HepG2 (cell line): ENCODE data around the gene RMDN2. TPM values are rescaled to one million over a fixed set of nuclear protein-coding genes. Genes with fewer than 3 reads are reported as not detected.
"Not testable (repeated sequence)": the region's sequence is repeated elsewhere in the genome, so short reads cannot be mapped to it uniquely, and the experiment has no call there.

Experiments
- ATAC-seq: fragments of 200-7000 bp; cut with Tn5 transposase; 3 replicates; pipeline ENCODE4 v1.9.1; 2020; ENCODE audit warnings: mild to moderate bottlenecking, moderate library complexity
- BruUV-seq: library from RNA; stranded (reverse); fragments of 400-500 nt; replicated peaks from 2 replicates; lab custom pipeline; 2021; lab: Mats Ljungman, UMichigan
- CTCF ChIA-PET: fragments of 300-600 bp; formaldehyde crosslinking; extraction: SDS; loops from one replicate; lab custom pipeline; 2021; ENCODE audit warnings: low total read pairs, inconsistent platforms, low intra/inter-chr PET ratio; lab: Yijun Ruan, JAX
- POLR2A ChIA-PET: fragments of 350-600 bp; sonication (Branson Sonifier 250); formaldehyde crosslinking; loops from one replicate; lab custom pipeline; 2020; ENCODE audit warnings: antibody characterized with exemption, inconsistent platforms; lab: Yijun Ruan, JAX
- DNase-seq: peaks from one replicate; pipeline ENCODE4 v3.0.0-alpha.2; 2015; ENCODE audit warnings: low spot score
- FAIRE-seq: peaks from 3 replicates; lab custom pipeline; 2011; peaks lifted over from hg19 to GRCh38; lab: Jason Lieb, UNC
- H2AFZ ChIP-seq: one replicate; pipeline ENCODE4 v1.6.1; 2011; ENCODE audit warnings: low read length, inconsistent platforms
- H3K27ac ChIP-seq: fragments of 300-600 bp; 3 replicates; pipeline ENCODE4 v1.8.0; 2011; ENCODE audit warnings: mixed run types, mild to moderate bottlenecking, mixed read lengths, low read length, inconsistent platforms; ENCODE audit not compliant: insufficient read depth; ENCODE audit errors: extremely low read length
- H3K27me3 ChIP-seq, 2 experiments: fragments of 200-600 bp in 1 of 2; 2 replicates in 1 of 2; 3 replicates in 1 of 2; pipeline versions ENCODE4 v1.6.0 to v1.8.0; 2011; ENCODE audit warnings: low read length in 2 of 2, mild to moderate bottlenecking in 2 of 2, moderate library complexity in 2 of 2, inconsistent platforms in 1 of 2; ENCODE audit not compliant: insufficient read depth in 2 of 2, control insufficient read depth in 1 of 2
- H3K36me3 ChIP-seq, 2 experiments: fragments of 200-600 bp in 1 of 2; replicated peaks in 1 of 2; 2 replicates in 1 of 2; 3 replicates in 1 of 2; pipeline versions ENCODE4 v1.5.1 to v1.8.0; 2011; ENCODE audit warnings: low read length in 2 of 2, inconsistent platforms in 1 of 2; ENCODE audit not compliant: insufficient read depth in 2 of 2, control insufficient read depth in 1 of 2
- H3K4me1 ChIP-seq: 2 replicates; pipeline ENCODE4 v1.5.1; 2012; ENCODE audit warnings: low read length, inconsistent platforms; ENCODE audit not compliant: insufficient read depth
- H3K4me2 ChIP-seq: 2 replicates; pipeline ENCODE4 v1.6.0; 2011; ENCODE audit warnings: low read depth, low read length, inconsistent platforms
- H3K4me3 ChIP-seq, 3 experiments: fragments of 200-600 bp in 1 of 3; sonication (generic), shearing (Covaris generic) in 1 of 3; replicated peaks in 1 of 3; 2 replicates each; pipeline ENCODE4 v1.5.1; 2011 to 2016; ENCODE audit warnings: low read length in 3 of 3, inconsistent platforms in 2 of 3, low read depth in 2 of 3, mild to moderate bottlenecking in 2 of 3, control low read depth in 1 of 3, mixed read lengths in 1 of 3; ENCODE audit not compliant: insufficient read depth in 1 of 3
- H3K79me2 ChIP-seq: one replicate; pipeline ENCODE4 v1.6.1; 2011; ENCODE audit warnings: low read length, inconsistent platforms; ENCODE audit not compliant: insufficient read depth
- H3K9ac ChIP-seq: 2 replicates; pipeline ENCODE4 v1.6.0; 2011; ENCODE audit warnings: mild to moderate bottlenecking, low read depth, low read length, inconsistent platforms; ENCODE audit not compliant: insufficient read depth
- H3K9me3 ChIP-seq: 2 replicates; pipeline ENCODE4 v1.5.1; 2012; ENCODE audit warnings: mild to moderate bottlenecking, low read length
- H4K20me1 ChIP-seq: 2 replicates; pipeline ENCODE4 v1.6.0; 2011; ENCODE audit warnings: inconsistent platforms, mild to moderate bottlenecking, low read length, moderate library complexity; ENCODE audit not compliant: insufficient read depth
- KMT2B ChIP-seq: IDR thresholded peaks from 2 replicates; pipeline ENCODE4 v1.6.1; 2016; ENCODE audit warnings: missing genetic modification reagents, missing compliant biosample characterization
- MTA1 ChIP-seq: sonication (generic); formaldehyde crosslinking; IDR thresholded peaks from 2 replicates; pipeline ENCODE4 v1.4.0; 2020; ENCODE audit warnings: missing genetic modification reagents, mild to moderate bottlenecking, borderline replicate concordance
- RXRA ChIP-seq: sonication (generic); formaldehyde crosslinking; IDR thresholded peaks from 2 replicates; pipeline ENCODE4 v1.5.1; 2020; ENCODE audit warnings: missing genetic modification reagents
- SALL2 ChIP-seq: sonication (generic); formaldehyde crosslinking; IDR thresholded peaks from 2 replicates; pipeline ENCODE4 v1.8.1; 2023; ENCODE audit warnings: mild to moderate bottlenecking, missing genetic modification reagents, inconsistent platforms
- SP1 ChIP-seq, 2 experiments: fragments of 450-650 bp in 1 of 2; sonication (generic) in 1 of 2; formaldehyde crosslinking in 1 of 2; IDR thresholded peaks; 2 replicates each; pipeline versions ENCODE4 v1.4.0 to v1.6.1; 2016 to 2020; ENCODE audit warnings: missing genetic modification reagents in 1 of 2
- SRY ChIP-seq: sonication (generic); formaldehyde crosslinking; IDR thresholded peaks from 2 replicates; pipeline ENCODE4 v1.8.0; 2022; ENCODE audit warnings: mild to moderate bottlenecking, missing genetic modification reagents
- TEAD3 ChIP-seq: optimal IDR thresholded peaks from 2 replicates; pipeline ENCODE3; 2016; ENCODE audit warnings: borderline replicate concordance
- WGBS: methylation state at CpG from one replicate; pipeline ENCODE4 v1.1.6; 2017; ENCODE audit warnings: low lambda C conversion rate; 5-methylcytosine and 5-hydroxymethylcytosine counted together
- in situ Hi-C: cut with HindIII; loops from 2 replicates; pipeline ENCODE4 v1.10.0; 2017; ENCODE audit warnings: low pct_unique_long_range_greater_than_20kb; ENCODE audit not compliant: extremely low pct_ligation_motif_present
- intact Hi-C: fragments of 100-400 bp; cut with micrococcal nuclease; formaldehyde crosslinking; loops from one replicate; pipeline ENCODE4 v1.10.0; 2022; ENCODE audit not compliant: unreplicated experiment
- polyA plus RNA-seq, 8 experiments: library from polyadenylated mRNA; depleted of rRNA in 3 of 8; stranded (reverse) in 7 of 8; unstranded in 1 of 8; fragments of >200 nt; fragmentation: Illumina TruSeq in 4 of 8; extraction: Trizol in 4 of 8; gene quantifications; 2 replicates each; pipeline versions ENCODE4 v1.2.1 to v1.2.3, GENCODE V29; 2011 to 2016; ENCODE audit warnings: low read depth in 4 of 8, missing spikeins in 1 of 8, mixed read lengths in 1 of 8; ENCODE audit not compliant: insufficient read depth in 1 of 8
- total RNA-seq, 5 experiments: library from RNA; depleted of rRNA; stranded (reverse); fragments of >200 nt; fragmentation: Illumina TruSeq; extraction: Trizol; gene quantifications; 2 replicates each; pipeline ENCODE4 v1.2.3, GENCODE V29; 2016; ENCODE audit warnings: low read depth in 1 of 5
- TF ChIP-seq, protein P1 (sequence below): sonication (generic); formaldehyde crosslinking; IDR thresholded peaks from 2 replicates; pipeline ENCODE4 v1.8.0; 2022; ENCODE audit warnings: mild to moderate bottlenecking, missing genetic modification reagents
- TF ChIP-seq, protein P2 (sequence below): sonication (generic); formaldehyde crosslinking; IDR thresholded peaks from 2 replicates; pipeline ENCODE4 v1.9.0; 2022; ENCODE audit warnings: missing genetic modification reagents, mild to moderate bottlenecking, borderline replicate concordance
- TF ChIP-seq, protein P3 (sequence below): sonication (generic); formaldehyde crosslinking; IDR thresholded peaks from 2 replicates; pipeline ENCODE4 v1.4.0; 2020; ENCODE audit warnings: missing genetic modification reagents, mild to moderate bottlenecking, borderline replicate concordance
- TF ChIP-seq, protein P4 (sequence below): sonication (generic); formaldehyde crosslinking; IDR thresholded peaks from 2 replicates; pipeline ENCODE4 v1.4.0; 2020; ENCODE audit warnings: missing genetic modification reagents, low read depth, mild to moderate bottlenecking, borderline replicate concordance
- TF ChIP-seq, protein P5 (sequence below): sonication (generic); formaldehyde crosslinking; IDR thresholded peaks from 2 replicates; pipeline ENCODE4 v1.5.0; 2020; ENCODE audit warnings: mild to moderate bottlenecking, missing genetic modification reagents, moderate library complexity

The RMDN2 gene
- total and polyA plus RNA-seq, 2 of the 13 experiments (the other 11 are each of a cell fraction or from before 2014, with no cell fraction given): 2.3 to 8.9 TPM

DNA sequence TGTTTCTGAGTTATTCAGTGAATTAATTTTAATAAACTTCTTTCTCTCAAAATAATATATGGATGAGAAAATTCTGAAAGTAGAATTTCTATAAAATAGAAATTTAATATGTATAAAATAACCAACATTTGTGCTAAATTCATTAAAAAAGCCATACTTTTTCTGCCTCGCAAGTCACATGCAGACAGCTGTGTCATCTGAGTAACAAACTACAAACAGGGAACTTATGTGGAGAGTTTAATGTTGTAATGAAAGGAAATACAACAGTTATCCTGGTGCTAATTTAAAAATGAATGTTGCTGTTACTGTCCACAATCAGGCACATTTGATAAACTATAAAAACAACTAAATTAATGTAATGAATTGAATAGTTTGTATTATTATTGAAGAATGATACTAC lies 22.2 kb downstream of the RMDN2 start (continued):
- TF ChIP-seq, protein P1, sequence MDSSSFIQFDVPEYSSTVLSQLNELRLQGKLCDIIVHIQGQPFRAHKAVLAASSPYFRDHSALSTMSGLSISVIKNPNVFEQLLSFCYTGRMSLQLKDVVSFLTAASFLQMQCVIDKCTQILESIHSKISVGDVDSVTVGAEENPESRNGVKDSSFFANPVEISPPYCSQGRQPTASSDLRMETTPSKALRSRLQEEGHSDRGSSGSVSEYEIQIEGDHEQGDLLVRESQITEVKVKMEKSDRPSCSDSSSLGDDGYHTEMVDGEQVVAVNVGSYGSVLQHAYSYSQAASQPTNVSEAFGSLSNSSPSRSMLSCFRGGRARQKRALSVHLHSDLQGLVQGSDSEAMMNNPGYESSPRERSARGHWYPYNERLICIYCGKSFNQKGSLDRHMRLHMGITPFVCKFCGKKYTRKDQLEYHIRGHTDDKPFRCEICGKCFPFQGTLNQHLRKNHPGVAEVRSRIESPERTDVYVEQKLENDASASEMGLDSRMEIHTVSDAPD (CRISPR knock-in tag): no peak
- TF ChIP-seq SP1 (IDR thresholded peaks at IDR 0.05): no peak
- no peak for TF ChIP-seq SP1 (CRISPR knock-in tag; IDR thresholded peaks at IDR 0.05)
- TF ChIP-seq, protein P2, sequence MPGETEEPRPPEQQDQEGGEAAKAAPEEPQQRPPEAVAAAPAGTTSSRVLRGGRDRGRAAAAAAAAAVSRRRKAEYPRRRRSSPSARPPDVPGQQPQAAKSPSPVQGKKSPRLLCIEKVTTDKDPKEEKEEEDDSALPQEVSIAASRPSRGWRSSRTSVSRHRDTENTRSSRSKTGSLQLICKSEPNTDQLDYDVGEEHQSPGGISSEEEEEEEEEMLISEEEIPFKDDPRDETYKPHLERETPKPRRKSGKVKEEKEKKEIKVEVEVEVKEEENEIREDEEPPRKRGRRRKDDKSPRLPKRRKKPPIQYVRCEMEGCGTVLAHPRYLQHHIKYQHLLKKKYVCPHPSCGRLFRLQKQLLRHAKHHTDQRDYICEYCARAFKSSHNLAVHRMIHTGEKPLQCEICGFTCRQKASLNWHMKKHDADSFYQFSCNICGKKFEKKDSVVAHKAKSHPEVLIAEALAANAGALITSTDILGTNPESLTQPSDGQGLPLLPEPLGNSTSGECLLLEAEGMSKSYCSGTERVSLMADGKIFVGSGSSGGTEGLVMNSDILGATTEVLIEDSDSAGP: no peak

DNA sequence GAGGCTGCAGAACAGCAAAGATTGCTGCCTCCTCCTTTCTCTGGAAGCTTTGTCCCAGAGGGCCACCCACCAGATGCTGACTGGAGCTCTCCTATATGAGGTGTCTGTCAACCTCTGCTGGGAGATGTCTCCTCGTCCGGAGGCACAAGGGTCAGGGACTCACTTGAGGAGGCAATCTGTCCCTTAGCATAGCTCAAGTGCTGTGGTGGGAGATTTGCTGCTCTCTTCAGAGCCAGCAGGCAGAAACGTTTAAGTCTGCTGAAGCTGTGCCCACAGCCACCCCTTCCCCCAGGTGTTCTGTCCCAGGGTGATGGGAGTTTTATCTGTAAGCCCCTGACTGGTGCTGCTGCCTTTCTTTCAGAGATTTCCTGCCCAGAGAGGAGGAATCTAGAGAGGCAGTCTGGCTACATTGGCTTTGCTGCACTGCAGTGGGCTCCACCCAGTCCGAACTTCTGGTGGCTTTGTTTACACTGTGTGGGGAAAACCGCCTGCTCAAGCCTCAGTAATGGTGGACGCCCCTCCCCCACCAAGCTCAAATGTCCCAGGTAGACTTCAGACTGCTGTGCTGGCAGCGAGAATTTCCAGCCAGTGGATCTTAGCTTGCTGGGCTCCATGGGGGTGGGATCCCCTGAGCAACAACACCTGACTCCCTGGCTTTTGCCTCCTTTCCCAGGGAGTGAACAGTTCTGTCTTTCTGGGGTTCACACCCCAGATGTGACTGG lies 37.1 kb downstream of the RMDN2 start:
- H3K27me3 ChIP-seq, in situ Hi-C loops, H4K20me1 ChIP-seq, H3K9me3 ChIP-seq, CTCF ChIA-PET, H3K79me2 ChIP-seq, H3K36me3 ChIP-seq, BruUV-seq: not testable (repeated sequence)
- intact Hi-C loops: loop anchor here (1.0 to 2.0 kb wide), 2 partner anchors 39 to 43 kb away; no protein-coding TSS in a partner anchor
- H3K4me2 ChIP-seq: peak overlapping the region; percentile 96
- peak; percentile 99 for ATAC-seq
- H3K9ac ChIP-seq: peak overlapping the region; percentile 56
- WGBS: 0% methylated on average over 7 of the region's 7 CpGs
- FAIRE-seq: peak; percentile 84
- peak overlapping the region; percentile 99 for H2AFZ ChIP-seq
- peak; percentile 88 for DNase-seq
- peaks cover 21% of the 10 kb centered on the region for H3K4me1 ChIP-seq
- peak overlapping the region; percentile 38 to 62 (median 40); a peak in 5 of 6 replicates for H3K4me3 ChIP-seq
- POLR2A ChIA-PET: interaction anchor here (0.6 to 2.2 kb wide), 8 partner anchors 12 to 58 kb away, joined by 3 to 23 read pairs (median 4); partner anchors contain the start of gene RMDN2
- H3K27ac ChIP-seq: peak overlapping the region; percentile 67
- TF ChIP-seq SRY (CRISPR knock-in tag) (peak; percentile 55; the same call in 1 of the 2 replicates), TEAD3 (peak; percentile 38), RXRA (CRISPR knock-in tag) (peak; percentile 71), SALL2 (CRISPR knock-in tag) (0 out of 2 replicates have a peak, but pooled peaks have one; percentile 34), KMT2B (CRISPR knock-in tag) (peak; percentile 54; the same call in 1 of the 2 replicates), MTA1 (CRISPR knock-in tag) (0 out of 2 replicates have a peak, but pooled peaks have one; percentile 48)
- TF ChIP-seq, protein P3, sequence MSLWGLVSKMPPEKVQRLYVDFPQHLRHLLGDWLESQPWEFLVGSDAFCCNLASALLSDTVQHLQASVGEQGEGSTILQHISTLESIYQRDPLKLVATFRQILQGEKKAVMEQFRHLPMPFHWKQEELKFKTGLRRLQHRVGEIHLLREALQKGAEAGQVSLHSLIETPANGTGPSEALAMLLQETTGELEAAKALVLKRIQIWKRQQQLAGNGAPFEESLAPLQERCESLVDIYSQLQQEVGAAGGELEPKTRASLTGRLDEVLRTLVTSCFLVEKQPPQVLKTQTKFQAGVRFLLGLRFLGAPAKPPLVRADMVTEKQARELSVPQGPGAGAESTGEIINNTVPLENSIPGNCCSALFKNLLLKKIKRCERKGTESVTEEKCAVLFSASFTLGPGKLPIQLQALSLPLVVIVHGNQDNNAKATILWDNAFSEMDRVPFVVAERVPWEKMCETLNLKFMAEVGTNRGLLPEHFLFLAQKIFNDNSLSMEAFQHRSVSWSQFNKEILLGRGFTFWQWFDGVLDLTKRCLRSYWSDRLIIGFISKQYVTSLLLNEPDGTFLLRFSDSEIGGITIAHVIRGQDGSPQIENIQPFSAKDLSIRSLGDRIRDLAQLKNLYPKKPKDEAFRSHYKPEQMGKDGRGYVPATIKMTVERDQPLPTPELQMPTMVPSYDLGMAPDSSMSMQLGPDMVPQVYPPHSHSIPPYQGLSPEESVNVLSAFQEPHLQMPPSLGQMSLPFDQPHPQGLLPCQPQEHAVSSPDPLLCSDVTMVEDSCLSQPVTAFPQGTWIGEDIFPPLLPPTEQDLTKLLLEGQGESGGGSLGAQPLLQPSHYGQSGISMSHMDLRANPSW: peak; percentile 79; the same call in 1 of the 2 replicates
- TF ChIP-seq, protein P4, sequence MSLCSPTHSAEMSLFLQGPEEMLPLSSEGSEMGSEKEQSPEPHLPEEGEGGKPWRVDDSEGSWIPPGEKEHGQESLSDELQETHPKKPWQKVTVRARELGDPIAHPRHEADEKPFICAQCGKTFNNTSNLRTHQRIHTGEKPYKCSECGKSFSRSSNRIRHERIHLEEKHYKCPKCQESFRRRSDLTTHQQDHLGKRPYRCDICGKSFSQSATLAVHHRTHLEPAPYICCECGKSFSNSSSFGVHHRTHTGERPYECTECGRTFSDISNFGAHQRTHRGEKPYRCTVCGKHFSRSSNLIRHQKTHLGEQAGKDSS (CRISPR knock-in tag): 0 out of 2 replicates have a peak, but pooled peaks have one; percentile 12
- TF ChIP-seq, protein P5, sequence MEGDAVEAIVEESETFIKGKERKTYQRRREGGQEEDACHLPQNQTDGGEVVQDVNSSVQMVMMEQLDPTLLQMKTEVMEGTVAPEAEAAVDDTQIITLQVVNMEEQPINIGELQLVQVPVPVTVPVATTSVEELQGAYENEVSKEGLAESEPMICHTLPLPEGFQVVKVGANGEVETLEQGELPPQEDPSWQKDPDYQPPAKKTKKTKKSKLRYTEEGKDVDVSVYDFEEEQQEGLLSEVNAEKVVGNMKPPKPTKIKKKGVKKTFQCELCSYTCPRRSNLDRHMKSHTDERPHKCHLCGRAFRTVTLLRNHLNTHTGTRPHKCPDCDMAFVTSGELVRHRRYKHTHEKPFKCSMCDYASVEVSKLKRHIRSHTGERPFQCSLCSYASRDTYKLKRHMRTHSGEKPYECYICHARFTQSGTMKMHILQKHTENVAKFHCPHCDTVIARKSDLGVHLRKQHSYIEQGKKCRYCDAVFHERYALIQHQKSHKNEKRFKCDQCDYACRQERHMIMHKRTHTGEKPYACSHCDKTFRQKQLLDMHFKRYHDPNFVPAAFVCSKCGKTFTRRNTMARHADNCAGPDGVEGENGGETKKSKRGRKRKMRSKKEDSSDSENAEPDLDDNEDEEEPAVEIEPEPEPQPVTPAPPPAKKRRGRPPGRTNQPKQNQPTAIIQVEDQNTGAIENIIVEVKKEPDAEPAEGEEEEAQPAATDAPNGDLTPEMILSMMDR (CRISPR knock-in tag): peak; percentile 27; the same call in 1 of the 2 replicates
